NT2/D1 (cell line): ENCODE measurements around the gene COG2.

Experiments
- DNase-seq: peaks from one replicate; pipeline ENCODE4 v3.0.0-alpha.2; 2011; ENCODE audit warnings: low read depth, low spot score
- H3K27me3 ChIP-seq: 2 replicates; pipeline ENCODE4 v1.6.0; 2011; ENCODE audit warnings: mild to moderate bottlenecking; ENCODE audit not compliant: insufficient read length, insufficient read depth
- H3K36me3 ChIP-seq: 2 replicates; pipeline ENCODE4 v1.6.1; 2011; ENCODE audit warnings: mild to moderate bottlenecking, low read length, mixed read lengths; ENCODE audit not compliant: insufficient read depth, insufficient read length
- H3K4me1 ChIP-seq: 2 replicates; pipeline ENCODE4 v1.5.1; 2011; ENCODE audit not compliant: insufficient read depth, insufficient read length
- H3K4me3 ChIP-seq: 2 replicates; pipeline ENCODE4 v1.5.1; 2011; ENCODE audit warnings: low read depth; ENCODE audit not compliant: insufficient read length
- H3K9ac ChIP-seq: 2 replicates; pipeline ENCODE4 v1.6.0; 2011; ENCODE audit warnings: low read depth; ENCODE audit not compliant: insufficient read length
- H3K9me3 ChIP-seq: 2 replicates; pipeline ENCODE4 v1.5.1; 2011; ENCODE audit warnings: mild to moderate bottlenecking, low read length; ENCODE audit not compliant: insufficient read depth
- SUZ12 ChIP-seq: IDR thresholded peaks from 2 replicates; pipeline ENCODE4 v1.6.1; 2011; ENCODE audit not compliant: insufficient read length, insufficient read depth; ENCODE audit errors: extremely low read depth
- YY1 ChIP-seq: IDR thresholded peaks from 2 replicates; pipeline ENCODE4 v1.6.1; 2011; ENCODE audit not compliant: insufficient read length, insufficient read depth
- ZNF274 ChIP-seq: IDR thresholded peaks from 2 replicates; pipeline ENCODE4 v1.6.1; 2011; ENCODE audit warnings: mild to moderate bottlenecking, low read depth, low read length

The COG2 gene

DNA sequence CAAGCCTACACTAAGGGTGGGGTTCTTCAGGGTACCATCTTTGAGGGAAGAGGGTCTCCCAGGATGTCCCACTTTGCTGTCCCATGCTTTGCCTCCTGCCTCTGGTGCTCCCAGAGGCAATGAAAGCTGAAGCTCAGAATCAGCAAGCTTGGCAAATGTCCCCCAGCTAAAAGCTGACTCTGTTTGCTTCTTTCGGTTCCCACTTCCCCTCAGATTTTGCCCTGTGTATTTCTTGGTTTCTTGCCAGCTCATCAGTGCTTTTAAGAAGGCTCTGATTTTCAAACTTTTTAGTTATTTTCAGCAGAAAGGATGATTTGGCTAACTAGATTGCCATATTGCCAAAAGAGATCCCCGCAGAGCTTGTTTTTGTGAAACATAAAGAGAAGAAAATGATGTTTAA is 33.1 kb upstream of the COG2 start:
- no peak for TF ChIP-seq YY1
- TF ChIP-seq ZNF274, result no peak
- TF ChIP-seq SUZ12, result no peak
- Histone ChIP-seq H3K4me3 (no peak overlapping the region), H3K36me3 (no peaks in the 10 kb centered on the region), H3K9ac (no peak overlapping the region), H3K9me3 (no peaks in the 10 kb centered on the region), H3K27me3 (no peaks in the 10 kb centered on the region), H3K4me1 (no peaks in the 10 kb centered on the region)
- DNase-seq, result no peak

GRCh38 chr1:230610589-230610988 is 31.7 kb upstream of the COG2 start:
- Histone ChIP-seq H3K9ac (no peak overlapping the region), H3K27me3 (no peaks in the 10 kb centered on the region), H3K4me1 (no peaks in the 10 kb centered on the region), H3K9me3 (no peaks in the 10 kb centered on the region), H3K4me3 (no peak overlapping the region), H3K36me3 (no peaks in the 10 kb centered on the region)
- no peak for DNase-seq
- TF ChIP-seq SUZ12 (no peak), YY1 (no peak), ZNF274 (no peak)

DNA sequence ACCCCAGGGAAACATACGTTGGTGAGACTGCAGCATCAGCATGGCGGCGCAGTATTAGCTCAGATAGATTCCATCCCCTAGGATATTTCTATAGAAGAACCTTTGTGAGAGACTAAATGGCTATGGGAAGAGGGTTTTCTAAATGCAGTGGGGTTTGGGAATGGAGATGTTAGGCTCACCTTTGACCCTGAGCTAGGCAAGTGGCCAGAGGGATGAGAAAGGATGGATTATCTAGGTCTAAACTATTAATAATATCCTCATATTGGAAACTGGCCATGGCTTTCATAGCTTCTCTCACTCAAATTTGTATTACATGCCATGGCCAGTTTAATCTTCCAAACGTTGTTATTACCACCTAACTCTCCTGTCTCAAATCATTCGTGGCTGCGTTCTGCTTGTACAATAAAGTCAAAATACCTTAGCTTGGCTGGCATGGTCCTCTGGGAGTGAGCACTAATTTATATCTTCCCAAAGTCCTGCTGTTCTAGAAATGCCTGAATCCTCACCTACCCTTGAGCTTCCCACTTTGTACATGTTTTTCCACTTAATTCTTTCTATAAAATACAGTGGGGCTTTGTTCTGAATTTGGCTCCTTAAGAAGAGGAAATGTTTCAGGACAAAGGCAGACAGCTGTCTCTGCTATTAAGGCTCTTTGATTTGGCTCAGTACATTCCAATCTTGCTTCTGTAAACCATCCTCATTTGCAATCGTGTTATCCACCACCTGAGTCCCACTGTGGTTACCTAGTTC is 31.0 kb upstream of the COG2 start:
- Histone ChIP-seq H3K9ac (no peak overlapping the region), H3K4me3 (no peak overlapping the region), H3K9me3 (no peaks in the 10 kb centered on the region), H3K4me1 (no peaks in the 10 kb centered on the region), H3K27me3 (no peaks in the 10 kb centered on the region), H3K36me3 (no peaks in the 10 kb centered on the region)
- DNase-seq, result no peak
- TF ChIP-seq SUZ12, result no peak
- TF ChIP-seq ZNF274, result no peak
- no peak for TF ChIP-seq YY1

DNA sequence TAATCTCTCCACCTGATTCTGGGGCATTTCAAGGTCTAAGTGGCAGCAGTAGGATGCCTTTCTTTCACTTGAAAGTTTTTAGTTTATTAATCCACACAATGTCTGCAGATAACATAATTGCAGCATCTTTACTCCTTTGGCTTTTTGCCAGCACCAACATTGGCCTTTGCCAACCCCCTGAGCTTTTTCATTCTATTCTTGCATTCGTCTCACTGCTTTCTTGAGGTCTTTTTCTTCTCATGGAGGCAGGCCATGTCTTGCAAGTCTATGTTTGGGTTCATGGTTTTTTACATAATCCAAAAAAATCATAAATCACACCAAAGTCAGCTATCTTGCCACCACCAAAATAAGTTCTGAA is 30.4 kb upstream of the COG2 start:
- Histone ChIP-seq H3K9ac (no peak overlapping the region), H3K27me3 (no peaks in the 10 kb centered on the region), H3K4me1 (no peaks in the 10 kb centered on the region), H3K36me3 (no peaks in the 10 kb centered on the region), H3K4me3 (no peak overlapping the region), H3K9me3 (no peaks in the 10 kb centered on the region)
- no peak for TF ChIP-seq ZNF274
- no peak for TF ChIP-seq SUZ12
- TF ChIP-seq YY1, result no peak
- no peak for DNase-seq

GRCh38 chr1:230612651-230613050 is 29.6 kb upstream of the COG2 start:
- no peak for DNase-seq
- Histone ChIP-seq H3K4me3 (no peak overlapping the region), H3K4me1 (no peaks in the 10 kb centered on the region), H3K9ac (no peak overlapping the region), H3K9me3 (no peaks in the 10 kb centered on the region), H3K27me3 (no peaks in the 10 kb centered on the region), H3K36me3 (no peaks in the 10 kb centered on the region)
- TF ChIP-seq YY1, result no peak
- no peak for TF ChIP-seq ZNF274
- TF ChIP-seq SUZ12, result no peak

DNA sequence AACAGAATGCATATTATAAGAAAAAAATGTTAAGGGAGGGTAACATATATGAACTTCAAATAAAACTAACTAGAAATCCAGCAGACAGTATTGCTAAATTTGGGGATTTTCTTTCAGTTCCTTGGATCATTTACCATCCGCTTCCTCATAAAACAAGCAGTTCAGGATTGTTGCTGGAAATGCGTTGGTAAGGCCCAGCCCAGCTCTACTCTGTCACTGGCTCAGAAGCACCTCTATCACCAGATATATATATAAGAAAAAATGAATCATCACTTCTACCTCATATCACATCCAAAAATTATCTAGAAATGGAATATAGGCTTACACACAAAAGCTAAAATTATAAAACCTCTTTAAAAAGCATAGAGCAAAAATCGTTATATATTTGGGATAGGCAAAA is 28.2 kb upstream of the COG2 start:
- no peaks in the 10 kb centered on the region for H3K36me3 ChIP-seq

GRCh38 chr1:230618537-230618936 is 23.7 kb upstream of the COG2 start:
- no peak for TF ChIP-seq YY1
- TF ChIP-seq SUZ12, result no peak
- no peak for TF ChIP-seq ZNF274
- Histone ChIP-seq H3K9ac (no peak overlapping the region), H3K27me3 (no peaks in the 10 kb centered on the region), H3K4me1 (no peaks in the 10 kb centered on the region), H3K9me3 (no peaks in the 10 kb centered on the region), H3K4me3 (no peak overlapping the region), H3K36me3 (no peaks in the 10 kb centered on the region)
- no peak for DNase-seq

More for the DNA sequence above, 28.2 kb upstream of the COG2 start:
- DNase-seq, result no peak
- Histone ChIP-seq H3K4me3 (no peak overlapping the region), H3K9ac (no peak overlapping the region), H3K27me3 (no peaks in the 10 kb centered on the region), H3K4me1 (no peaks in the 10 kb centered on the region), H3K9me3 (no peaks in the 10 kb centered on the region)
- TF ChIP-seq ZNF274 (no peak), YY1 (no peak), SUZ12 (no peak)
